Lower lobe of right lung (tissue), 2 donors: ENCODE data around the gene ARRDC5. TPM values are rescaled to one million over a fixed set of nuclear protein-coding genes. Genes with fewer than 3 reads are reported as not detected.

ENCODE experiments used
- ATAC-seq, 2 donors: fragments of 200-7000 bp; cut with Tn5 transposase; one replicate each; pipeline ENCODE4 v1.9.1; 2020 to 2022; ENCODE audit warnings: mild to moderate bottlenecking in 2 of 2, moderate library complexity in 2 of 2
- DNase-seq: peaks from one replicate; pipeline ENCODE4 v3.0.0-alpha.2; 2020
- H3K27ac ChIP-seq: fragments of 200-600 bp; one replicate; pipeline ENCODE4 v1.8.0; 2022
- H3K27me3 ChIP-seq: fragments of 200-600 bp; one replicate; pipeline ENCODE4 v1.8.0; 2022; ENCODE audit warnings: low read depth
- H3K36me3 ChIP-seq: fragments of 200-600 bp; one replicate; pipeline ENCODE4 v1.8.0; 2022; ENCODE audit warnings: mild to moderate bottlenecking
- H3K4me1 ChIP-seq: fragments of 200-600 bp; one replicate; pipeline ENCODE4 v1.8.0; 2022
- H3K4me3 ChIP-seq: fragments of 200-600 bp; one replicate; pipeline ENCODE4 v1.8.0; 2022; ENCODE audit warnings: mild to moderate bottlenecking
- H3K9me3 ChIP-seq: fragments of 200-600 bp; one replicate; pipeline ENCODE4 v1.8.0; 2022
- CTCF ChIP-seq: fragments of 200-600 bp; IDR thresholded peaks from one replicate; pipeline ENCODE4 v1.8.0; 2022; ENCODE audit warnings: antibody characterized with exemption, mild to moderate bottlenecking
- intact Hi-C: fragments of 100-400 bp; cut with DNase I; formaldehyde crosslinking; loops from one replicate; pipeline ENCODE4 v1.11.0; 2022
- total RNA-seq: library from RNA; stranded (reverse); fragmentation: NEBNext Ultra II Directional; extraction: Animal tissue kit (Norgen Biotek cat#: 25700); gene quantifications from one replicate; pipeline ENCODE4 v1.2.1, GENCODE V29; 2021
- donor health status: DM: no; HTN: yes; CAD: no; lungs with severe emphysema.

Gene ARRDC5
- total RNA-seq, 1 donor from 2014 or later = 0.83 TPM

- H3K27ac ChIP-seq = no peak overlapping the region
Measured at GRCh38 chr19:4870025-4870700, 32.5 kb downstream of the ARRDC5 start.

GRCh38 chr19:4868286-4868834 is 34.3 kb downstream of the ARRDC5 start:
- Histone ChIP-seq H3K27me3 (no peaks in the 10 kb centered on the region), H3K4me3 (peak overlapping the region; percentile 85), H3K36me3 (no peaks in the 10 kb centered on the region), H3K4me1 (peaks cover 19% of the 10 kb centered on the region), H3K27ac (peak overlapping the region; percentile 88), H3K9me3 (no peaks in the 10 kb centered on the region)
- TF ChIP-seq CTCF = no peak
- intact Hi-C loops = no loop called here
- DNase-seq = no peak
- ATAC-seq = no peak

More at GRCh38 chr19:4870025-4870700, 32.5 kb downstream of the ARRDC5 start:
- Histone ChIP-seq H3K4me1 (peaks cover 19% of the 10 kb centered on the region), H3K9me3 (no peaks in the 10 kb centered on the region), H3K4me3 (no peak overlapping the region), H3K27me3 (no peaks in the 10 kb centered on the region), H3K36me3 (no peaks in the 10 kb centered on the region)
- DNase-seq (peak; percentile 65), ATAC-seq (peak in 1 of 2 donors; percentile 45)
- intact Hi-C loops = no loop called here
- TF ChIP-seq CTCF = no peak

GRCh38 chr19:4867534-4868285 is 35.0 kb downstream of the ARRDC5 start, which contains the start of gene PLIN3:
Gene PLIN3 (minus strand): TSS chr19:4867667. CDS start chr19:4861394, 6,273 bp downstream.
- H3K4me1 ChIP-seq = peaks cover 19% of the 10 kb centered on the region
- peak; percentile 98 to 99 for ATAC-seq
- intact Hi-C loops = no loop called here

GRCh38 chr19:4866595-4867424 is 35.9 kb downstream of the ARRDC5 start:
- peak; percentile 84 for DNase-seq
- peak overlapping the region; percentile 88 for H3K27ac ChIP-seq
- H3K9me3 ChIP-seq = no peaks in the 10 kb centered on the region
- H3K27me3 ChIP-seq = no peaks in the 10 kb centered on the region
- peaks cover 19% of the 10 kb centered on the region for H3K4me1 ChIP-seq
- intact Hi-C loops = no loop called here
- peaks cover 9% of the 10 kb centered on the region for H3K36me3 ChIP-seq
- ATAC-seq = peak; percentile 43 to 66
- TF ChIP-seq CTCF = no peak
- peak overlapping the region; percentile 85 for H3K4me3 ChIP-seq

More at GRCh38 chr19:4867534-4868285, 35.0 kb downstream of the ARRDC5 start, which contains the start of gene PLIN3:
- Histone ChIP-seq H3K9me3 (no peaks in the 10 kb centered on the region), H3K27ac (peak within 1 kb of the TSS; percentile 88), H3K27me3 (no peaks in the 10 kb centered on the region), H3K36me3 (peaks cover 5% of the 10 kb centered on the region), H3K4me3 (peak within 1 kb of the TSS; percentile 85)
- peak; percentile 98 for DNase-seq
- no peak for TF ChIP-seq CTCF

- Histone ChIP-seq H3K4me1 (peaks cover 2% of the 10 kb centered on the region), H3K4me3 (no peak overlapping the region), H3K27ac (no peak overlapping the region), H3K36me3 (peaks cover 61% of the 10 kb centered on the region), H3K27me3 (no peaks in the 10 kb centered on the region), H3K9me3 (no peaks in the 10 kb centered on the region)
- ATAC-seq (no peak), DNase-seq (no peak)
- TF ChIP-seq CTCF = no peak
- intact Hi-C loops = no loop called here
Measured at GRCh38 chr19:4861147-4861546, 41.5 kb downstream of the ARRDC5 start.
